ENCODE results near the gene ADH5.

DNA sequence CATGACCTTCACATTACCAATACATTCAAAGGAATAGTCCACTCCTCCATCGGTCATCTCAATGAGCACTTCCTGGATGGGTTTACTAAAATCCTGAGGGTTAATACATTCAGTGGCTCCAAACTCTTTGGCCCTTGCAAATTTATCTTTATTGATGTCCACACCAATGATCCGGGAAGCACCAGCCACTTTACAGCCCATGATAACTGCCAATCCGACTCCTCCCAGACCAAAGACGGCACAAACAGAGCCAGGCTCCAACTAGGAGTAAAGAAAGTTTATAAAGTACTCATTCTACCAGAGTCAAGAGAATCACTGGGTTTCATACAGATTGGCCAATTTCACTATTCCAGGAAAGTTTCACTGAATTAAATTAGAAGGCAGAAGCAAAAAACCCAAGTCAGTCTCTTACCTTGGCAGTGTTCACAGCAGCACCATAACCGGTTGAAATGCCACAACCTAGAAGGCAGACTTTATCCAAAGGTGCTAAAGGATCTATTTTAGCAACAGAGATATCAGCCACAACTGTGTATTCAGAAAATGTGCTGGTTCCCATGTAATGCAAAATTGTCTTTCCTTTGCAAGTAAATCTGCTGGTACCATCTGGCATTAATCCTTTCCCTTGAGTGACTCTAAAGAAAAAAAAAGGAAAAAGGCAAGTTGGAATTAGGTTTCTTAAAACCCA, 12.2 kb downstream of the ADH5 start:
- TF ChIP-seq, protein P1, sequence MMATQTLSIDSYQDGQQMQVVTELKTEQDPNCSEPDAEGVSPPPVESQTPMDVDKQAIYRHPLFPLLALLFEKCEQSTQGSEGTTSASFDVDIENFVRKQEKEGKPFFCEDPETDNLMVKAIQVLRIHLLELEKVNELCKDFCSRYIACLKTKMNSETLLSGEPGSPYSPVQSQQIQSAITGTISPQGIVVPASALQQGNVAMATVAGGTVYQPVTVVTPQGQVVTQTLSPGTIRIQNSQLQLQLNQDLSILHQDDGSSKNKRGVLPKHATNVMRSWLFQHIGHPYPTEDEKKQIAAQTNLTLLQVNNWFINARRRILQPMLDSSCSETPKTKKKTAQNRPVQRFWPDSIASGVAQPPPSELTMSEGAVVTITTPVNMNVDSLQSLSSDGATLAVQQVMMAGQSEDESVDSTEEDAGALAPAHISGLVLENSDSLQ (IDR thresholded peaks at IDR 0.05): no peak
- TF ChIP-seq TBL1XR1 (IDR thresholded peaks at IDR 0.05; ENCODE audit: low read length in 2 of 2) (no peak), ZNF384 (IDR thresholded peaks at IDR 0.05; ENCODE audit: low read depth, low read length) (no peak), KDM4B (IDR thresholded peaks at IDR 0.05; ENCODE audit: borderline replicate concordance in 2 of 2, low read depth in 1 of 2) (no peak), TAF1 (IDR thresholded peaks at IDR 0.05; ENCODE audit: control insufficient read depth, extremely low read depth, insufficient read depth, low read length, severe bottlenecking) (no peak), AFF4 (CRISPR knock-in tag; IDR thresholded peaks at IDR 0.05) (no peak)
